ENCODE data around the gene HSPB7. TPM values are rescaled to one million over a fixed set of nuclear protein-coding genes. Genes with fewer than 3 reads are reported as not detected.
"Not testable (repeated sequence)": the region's sequence is repeated elsewhere in the genome, so short reads cannot be mapped to it uniquely, and the experiment has no call there.

HSPB7 gene
- total RNA-seq, 3 donors from 2014 or later (not counting 1 experiment from before 2014, with no cell fraction given) = not detected

- Mint-ChIP-seq H3K4me1 (peaks cover 0 to 8% of the 10 kb centered on the region in 2 donors), H3K4me3 (no peak overlapping the region), H3K36me3 (no peaks in the 10 kb centered on the region), H3K27me3 (ENCODE audit: low read depth in 2 of 2) (peaks cover 0 to 16% of the 10 kb centered on the region in 2 donors), H3K9me3 (no peaks in the 10 kb centered on the region), H3K27ac (no peak overlapping the region)
- H3K27ac ChIP-seq (ENCODE audit: low read length) = no peak overlapping the region
- WGBS (ENCODE audit: insufficient coverage) = 86% methylated on average over 1 of the region's 1 CpG
- no peak for DNase-seq
- H3K9me3 ChIP-seq (ENCODE audit: control insufficient read depth, insufficient read depth, low read length) = no peaks in the 10 kb centered on the region
- H3K27me3 ChIP-seq (ENCODE audit: control insufficient read depth, insufficient read depth, low read length) = peaks cover 6% of the 10 kb centered on the region
- no peaks in the 10 kb centered on the region for H3K36me3 ChIP-seq (ENCODE audit: control insufficient read depth, insufficient read depth, low read length)
- no peak for ATAC-seq
- H3K4me3 ChIP-seq (ENCODE audit: low read length) = no peak overlapping the region
- H3K4me1 ChIP-seq (ENCODE audit: control insufficient read depth, insufficient read depth, low read length) = peaks cover 13% of the 10 kb centered on the region
- intact Hi-C loops (cut with micrococcal nuclease) = no loop called here
- no peak for TF ChIP-seq CTCF (IDR thresholded peaks at IDR 0.05)
These were observed 11.4 kb upstream of the HSPB7 start for GRCh38 chr1:16029288-16029687.

- 80% methylated on average over 13 of the region's 13 CpGs for WGBS (ENCODE audit: insufficient coverage)
- H3K36me3 Mint-ChIP-seq; H3K9me3 ChIP-seq (ENCODE audit: control insufficient read depth, insufficient read depth, low read length); DNase-seq; H3K9me3 Mint-ChIP-seq; H3K4me3 ChIP-seq (ENCODE audit: low read length); H3K4me3 Mint-ChIP-seq; H3K27me3 ChIP-seq (ENCODE audit: control insufficient read depth, insufficient read depth, low read length); H3K27ac Mint-ChIP-seq; H3K4me1 Mint-ChIP-seq; H3K27ac ChIP-seq (ENCODE audit: low read length); H3K36me3 ChIP-seq (ENCODE audit: control insufficient read depth, insufficient read depth, low read length); intact Hi-C loops (cut with micrococcal nuclease); ATAC-seq: not testable (repeated sequence)
- peaks cover 13% of the 10 kb centered on the region for H3K4me1 ChIP-seq (ENCODE audit: control insufficient read depth, insufficient read depth, low read length)
- peaks cover 0 to 16% of the 10 kb centered on the region in 2 donors for H3K27me3 Mint-ChIP-seq (ENCODE audit: low read depth in 2 of 2)
These were observed 11.1 kb upstream of the HSPB7 start for GRCh38 chr1:16029003-16029268.

- no peak overlapping the region for H3K4me3 ChIP-seq (ENCODE audit: low read length)
- H3K9me3 ChIP-seq (ENCODE audit: control insufficient read depth, insufficient read depth, low read length) = no peaks in the 10 kb centered on the region
- no peak overlapping the region for H3K4me3 Mint-ChIP-seq
- peaks cover 0 to 16% of the 10 kb centered on the region in 2 donors for H3K27me3 Mint-ChIP-seq (ENCODE audit: low read depth in 2 of 2)
- intact Hi-C loops (cut with micrococcal nuclease) = no loop called here
- no peak for DNase-seq
- no peak for TF ChIP-seq CTCF (IDR thresholded peaks at IDR 0.05)
- H3K36me3 ChIP-seq (ENCODE audit: control insufficient read depth, insufficient read depth, low read length) = no peaks in the 10 kb centered on the region
- no peak overlapping the region for H3K27ac ChIP-seq (ENCODE audit: low read length)
- H3K4me1 ChIP-seq (ENCODE audit: control insufficient read depth, insufficient read depth, low read length) = peaks cover 13% of the 10 kb centered on the region
- H3K27me3 ChIP-seq (ENCODE audit: control insufficient read depth, insufficient read depth, low read length) = peaks cover 6% of the 10 kb centered on the region
- H3K9me3 Mint-ChIP-seq = no peaks in the 10 kb centered on the region
- peaks cover 0 to 8% of the 10 kb centered on the region in 2 donors for H3K4me1 Mint-ChIP-seq
- no peaks in the 10 kb centered on the region for H3K36me3 Mint-ChIP-seq
- no peak overlapping the region for H3K27ac Mint-ChIP-seq
- 57% methylated on average over 19 of the region's 19 CpGs for WGBS (ENCODE audit: insufficient coverage)
- ATAC-seq = no peak
These were observed 10.6 kb upstream of the HSPB7 start for GRCh38 chr1:16028237-16029002.

GRCh38 chr1:16026723-16027484 lies 9.1 kb upstream of the HSPB7 start:
- no peak for TF ChIP-seq CTCF (IDR thresholded peaks at IDR 0.05)
- peak in 1 of 2 donors; percentile 40 for DNase-seq
- no peaks in the 10 kb centered on the region for H3K9me3 Mint-ChIP-seq

GRCh38 chr1:16026302-16026701 lies 8.5 kb upstream of the HSPB7 start:
- H3K4me3 Mint-ChIP-seq; intact Hi-C loops (cut with micrococcal nuclease); H3K36me3 ChIP-seq (ENCODE audit: control insufficient read depth, insufficient read depth, low read length); ATAC-seq; H3K9me3 ChIP-seq (ENCODE audit: control insufficient read depth, insufficient read depth, low read length); H3K9me3 Mint-ChIP-seq; H3K4me1 Mint-ChIP-seq; H3K4me3 ChIP-seq (ENCODE audit: low read length); DNase-seq; H3K27ac Mint-ChIP-seq; H3K36me3 Mint-ChIP-seq; H3K27ac ChIP-seq (ENCODE audit: low read length); H3K27me3 ChIP-seq (ENCODE audit: control insufficient read depth, insufficient read depth, low read length): not testable (repeated sequence)
- H3K4me1 ChIP-seq (ENCODE audit: control insufficient read depth, insufficient read depth, low read length) = peaks cover 10% of the 10 kb centered on the region
- 47% methylated on average over 4 of the region's 10 CpGs for WGBS (ENCODE audit: insufficient coverage)
- peaks cover 0 to 16% of the 10 kb centered on the region in 2 donors for H3K27me3 Mint-ChIP-seq (ENCODE audit: low read depth in 2 of 2)

More at GRCh38 chr1:16026723-16027484, 9.1 kb upstream of the HSPB7 start:
- H3K27ac ChIP-seq (ENCODE audit: low read length) = no peak overlapping the region
- H3K4me3 Mint-ChIP-seq = no peak overlapping the region
- ATAC-seq = peak in 2 of 3 donors; percentile 65 to 67
- H3K36me3 Mint-ChIP-seq = no peaks in the 10 kb centered on the region
- no peaks in the 10 kb centered on the region for H3K36me3 ChIP-seq (ENCODE audit: control insufficient read depth, insufficient read depth, low read length)
- H3K9me3 ChIP-seq (ENCODE audit: control insufficient read depth, insufficient read depth, low read length) = no peaks in the 10 kb centered on the region
- H3K4me1 Mint-ChIP-seq = peaks cover 0 to 8% of the 10 kb centered on the region in 2 donors
- peaks cover 10% of the 10 kb centered on the region for H3K4me1 ChIP-seq (ENCODE audit: control insufficient read depth, insufficient read depth, low read length)
- H3K27me3 Mint-ChIP-seq (ENCODE audit: low read depth in 2 of 2) = peaks cover 0 to 16% of the 10 kb centered on the region in 2 donors
- H3K27ac Mint-ChIP-seq = no peak overlapping the region
- intact Hi-C loops (cut with micrococcal nuclease) = no loop called here
- 14% methylated on average over 31 of the region's 33 CpGs for WGBS (ENCODE audit: insufficient coverage)
- H3K27me3 ChIP-seq (ENCODE audit: control insufficient read depth, insufficient read depth, low read length) = peaks cover 6% of the 10 kb centered on the region
- H3K4me3 ChIP-seq (ENCODE audit: low read length) = no peak overlapping the region
